Natural killer cell (primary cell): ENCODE measurements around the gene SAGE1. TPM values are rescaled to one million over a fixed set of nuclear protein-coding genes. Genes with fewer than 3 reads are reported as not detected.
"Not testable (repeated sequence)": the region's sequence is repeated elsewhere in the genome, so short reads cannot be mapped to it uniquely, and the experiment has no call there.

Experiments
- ATAC-seq, 3 donors: fragments of 150-1000 bp in 2 of 3; fragments of 200-7000 bp in 1 of 3; cut with Tn5 transposase; 1 replicate in 1 of 3; 2 replicates in 2 of 3; pipeline ENCODE4 v1.10.0; 2021; ENCODE audit warnings: mild to moderate bottlenecking in 2 of 3, moderate library complexity in 2 of 3
- DNase-seq, 2 donors: peaks; one replicate each; pipeline versions ENCODE4 v3.0.0 to v3.0.0-alpha.2; 2013 to 2021; ENCODE audit warnings: mixed read lengths in 1 of 2
- H3K27ac ChIP-seq: one replicate; pipeline ENCODE4 v1.5.1; 2013; ENCODE audit warnings: mild to moderate bottlenecking, low read length
- H3K27me3 ChIP-seq: one replicate; pipeline ENCODE4 v1.6.1; 2013; ENCODE audit warnings: low read length; ENCODE audit not compliant: control insufficient read depth, insufficient read depth
- H3K36me3 ChIP-seq: one replicate; pipeline ENCODE4 v1.6.1; 2013; ENCODE audit warnings: low read length; ENCODE audit not compliant: control insufficient read depth, insufficient read depth
- H3K4me1 ChIP-seq: one replicate; pipeline ENCODE4 v1.6.1; 2013; ENCODE audit warnings: low read length; ENCODE audit not compliant: control insufficient read depth, insufficient read depth
- H3K4me3 ChIP-seq: one replicate; pipeline ENCODE4 v1.5.1; 2013; ENCODE audit warnings: low read length
- H3K9me3 ChIP-seq: one replicate; pipeline ENCODE4 v1.6.1; 2013; ENCODE audit warnings: low read length; ENCODE audit not compliant: control insufficient read depth, insufficient read depth
- H3K27ac Mint-ChIP-seq, 2 donors: one replicate each; pipeline ENCODE4 v1.8.0; 2022; ENCODE audit warnings: mild to moderate bottlenecking in 2 of 2, mixed read lengths in 2 of 2, moderate library complexity in 1 of 2
- H3K27me3 Mint-ChIP-seq, 2 donors: one replicate each; pipeline ENCODE4 v1.8.0; 2022; ENCODE audit warnings: low read depth in 2 of 2, mixed read lengths in 2 of 2
- H3K36me3 Mint-ChIP-seq: one replicate; pipeline ENCODE4 v1.8.0; 2022; ENCODE audit warnings: mixed read lengths
- H3K4me1 Mint-ChIP-seq, 2 donors: one replicate each; pipeline ENCODE4 v1.8.0; 2022; ENCODE audit warnings: mixed read lengths in 2 of 2
- H3K4me3 Mint-ChIP-seq: one replicate; pipeline ENCODE4 v1.8.0; 2022; ENCODE audit warnings: mild to moderate bottlenecking, moderate library complexity, mixed read lengths
- H3K9me3 Mint-ChIP-seq, 2 donors: one replicate each; pipeline ENCODE4 v1.8.0; 2022; ENCODE audit warnings: mixed read lengths in 2 of 2
- WGBS: methylation state at CpG from one replicate; pipeline ENCODE4 v1.1.7; 2013; ENCODE audit warnings: missing lambda C conversion rate; ENCODE audit not compliant: insufficient coverage; 5-methylcytosine and 5-hydroxymethylcytosine counted together
- intact Hi-C: fragments of 100-400 bp; cut with micrococcal nuclease; formaldehyde crosslinking; loops from one replicate; pipeline ENCODE4 v1.14.2; 2022
- total RNA-seq, 4 donors: library from RNA; stranded (reverse); fragments of 120-200 nt in 1 of 4; gene quantifications; one replicate each; pipeline versions ENCODE4 v1.2.3 to v1.2.4, GENCODE V29; 2013 to 2022
- TF ChIP-seq, protein P1 (sequence below): fragments of 200-600 bp; IDR thresholded peaks from one replicate; pipeline ENCODE4 v1.8.0; 2022; ENCODE audit warnings: antibody characterized with exemption

Gene SAGE1
- total RNA-seq, 3 donors from 2014 or later (not counting 1 experiment from before 2014, with no cell fraction given), result not detected

DNA sequence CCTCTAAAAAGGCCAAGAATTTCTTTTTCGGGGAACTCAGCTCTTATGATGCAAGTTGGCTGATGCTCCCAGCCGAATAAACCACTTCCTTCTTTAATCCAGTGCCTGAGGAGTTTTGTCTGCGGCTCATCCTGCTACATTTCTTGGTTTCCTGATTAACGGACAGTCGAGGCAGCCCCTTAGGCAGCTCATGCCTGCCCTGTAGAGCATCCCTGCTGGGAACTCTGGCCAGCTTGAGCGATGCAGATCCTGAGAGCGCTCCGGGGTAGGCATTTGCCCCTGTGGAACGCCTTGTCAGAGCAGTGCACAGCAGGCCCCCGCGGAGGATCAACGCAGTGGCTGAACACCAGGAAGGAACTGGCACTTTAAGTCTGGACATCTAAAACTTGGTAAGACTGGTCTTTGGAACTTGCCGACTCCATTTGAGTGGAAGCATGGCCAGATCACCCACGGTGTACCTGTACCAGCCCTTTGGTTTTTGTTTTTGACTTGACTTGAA, 3.4 kb upstream of the SAGE1 start:
- Mint-ChIP-seq H3K27me3 (peaks cover 2 to 18% of the 10 kb centered on the region in 2 donors), H3K4me1 (no peaks in the 10 kb centered on the region), H3K27ac (no peak overlapping the region), H3K4me3 (no peak overlapping the region), H3K9me3 (no peaks in the 10 kb centered on the region), H3K36me3 (no peaks in the 10 kb centered on the region)
- WGBS, result 66% methylated on average over 14 of the region's 14 CpGs
- no peak overlapping the region for H3K4me3 ChIP-seq
- TF ChIP-seq, protein P1, sequence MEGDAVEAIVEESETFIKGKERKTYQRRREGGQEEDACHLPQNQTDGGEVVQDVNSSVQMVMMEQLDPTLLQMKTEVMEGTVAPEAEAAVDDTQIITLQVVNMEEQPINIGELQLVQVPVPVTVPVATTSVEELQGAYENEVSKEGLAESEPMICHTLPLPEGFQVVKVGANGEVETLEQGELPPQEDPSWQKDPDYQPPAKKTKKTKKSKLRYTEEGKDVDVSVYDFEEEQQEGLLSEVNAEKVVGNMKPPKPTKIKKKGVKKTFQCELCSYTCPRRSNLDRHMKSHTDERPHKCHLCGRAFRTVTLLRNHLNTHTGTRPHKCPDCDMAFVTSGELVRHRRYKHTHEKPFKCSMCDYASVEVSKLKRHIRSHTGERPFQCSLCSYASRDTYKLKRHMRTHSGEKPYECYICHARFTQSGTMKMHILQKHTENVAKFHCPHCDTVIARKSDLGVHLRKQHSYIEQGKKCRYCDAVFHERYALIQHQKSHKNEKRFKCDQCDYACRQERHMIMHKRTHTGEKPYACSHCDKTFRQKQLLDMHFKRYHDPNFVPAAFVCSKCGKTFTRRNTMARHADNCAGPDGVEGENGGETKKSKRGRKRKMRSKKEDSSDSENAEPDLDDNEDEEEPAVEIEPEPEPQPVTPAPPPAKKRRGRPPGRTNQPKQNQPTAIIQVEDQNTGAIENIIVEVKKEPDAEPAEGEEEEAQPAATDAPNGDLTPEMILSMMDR, result no peak
- DNase-seq, result no peak
- no peaks in the 10 kb centered on the region for H3K36me3 ChIP-seq
- H3K27ac ChIP-seq, result no peak overlapping the region
- H3K27me3 ChIP-seq, result no peaks in the 10 kb centered on the region
- intact Hi-C loops, result no loop called here
- no peaks in the 10 kb centered on the region for H3K9me3 ChIP-seq
- no peak for ATAC-seq
- no peaks in the 10 kb centered on the region for H3K4me1 ChIP-seq

DNA sequence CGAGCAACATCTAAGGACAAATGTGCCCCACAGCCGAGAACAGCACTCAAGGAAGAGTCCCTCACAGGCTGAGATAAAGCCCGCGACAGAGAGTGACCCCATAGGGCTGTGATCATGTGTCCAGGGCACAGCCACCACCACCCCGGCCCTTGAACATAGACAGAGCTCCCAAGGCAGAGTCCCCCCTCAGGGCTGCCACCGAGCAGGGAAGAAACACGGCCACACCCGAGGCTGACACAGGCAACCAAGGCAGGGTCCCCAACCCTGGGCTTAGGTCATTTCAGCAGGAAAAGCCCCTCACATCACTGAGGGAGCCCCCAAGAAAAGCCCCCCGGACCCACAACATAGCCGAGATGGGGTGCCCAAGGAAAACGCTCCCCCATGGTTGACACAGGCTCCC, 735 bp upstream of the SAGE1 start:
- no peak overlapping the region for H3K4me3 Mint-ChIP-seq
- Histone ChIP-seq H3K27ac (no peak overlapping the region), H3K9me3 (no peaks in the 10 kb centered on the region), H3K36me3 (no peaks in the 10 kb centered on the region), H3K4me3 (no peak overlapping the region), H3K27me3 (no peaks in the 10 kb centered on the region), H3K4me1 (no peaks in the 10 kb centered on the region)
- intact Hi-C loops, result no loop called here
- no peaks in the 10 kb centered on the region for H3K4me1 Mint-ChIP-seq
- no peaks in the 10 kb centered on the region for H3K36me3 Mint-ChIP-seq
- TF ChIP-seq, protein P1, result no peak
- no peaks in the 10 kb centered on the region for H3K9me3 Mint-ChIP-seq
- DNase-seq, result no peak
- H3K27ac Mint-ChIP-seq, result no peak overlapping the region
- H3K27me3 Mint-ChIP-seq, result peaks cover 2 to 18% of the 10 kb centered on the region in 2 donors
- no peak for ATAC-seq
- WGBS, result 91% methylated on average over 8 of the region's 11 CpGs

DNA sequence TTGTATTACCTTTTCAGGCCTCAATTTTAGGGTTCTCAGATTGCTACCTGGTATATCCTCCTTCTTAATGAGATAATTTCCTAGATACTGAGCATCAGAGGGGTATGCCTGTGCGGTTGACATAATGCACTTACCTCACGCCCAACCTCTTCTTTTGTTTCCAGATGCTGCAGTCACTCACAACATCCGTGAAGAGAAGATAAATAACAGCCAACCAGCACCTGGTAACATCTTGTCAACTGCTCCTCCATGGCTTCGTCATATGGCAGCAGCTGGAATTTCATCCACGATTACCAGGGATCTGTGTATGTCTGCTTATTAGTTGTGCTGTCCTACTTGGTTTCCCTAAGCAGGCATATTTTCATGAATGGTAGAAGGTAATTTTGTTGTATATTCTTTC, 16.7 kb downstream of the SAGE1 start:
- DNase-seq (no peak), ATAC-seq (no peak)
- H3K27ac Mint-ChIP-seq, result no peak overlapping the region
- 94% methylated on average over 5 of the region's 5 CpGs for WGBS
- H3K27ac ChIP-seq, result no peak overlapping the region
- intact Hi-C loops, result no loop called here
- H3K4me3 ChIP-seq, result no peak overlapping the region
- H3K4me3 Mint-ChIP-seq, result no peak overlapping the region
- no peaks in the 10 kb centered on the region for H3K9me3 ChIP-seq
- H3K27me3 ChIP-seq, result no peaks in the 10 kb centered on the region
- no peaks in the 10 kb centered on the region for H3K9me3 Mint-ChIP-seq
- no peaks in the 10 kb centered on the region for H3K4me1 ChIP-seq
- H3K36me3 ChIP-seq, result no peaks in the 10 kb centered on the region
- TF ChIP-seq, protein P1, result no peak
- H3K27me3 Mint-ChIP-seq, result peaks cover 0 to 18% of the 10 kb centered on the region in 2 donors
- no peaks in the 10 kb centered on the region for H3K36me3 Mint-ChIP-seq
- no peaks in the 10 kb centered on the region for H3K4me1 Mint-ChIP-seq

DNA sequence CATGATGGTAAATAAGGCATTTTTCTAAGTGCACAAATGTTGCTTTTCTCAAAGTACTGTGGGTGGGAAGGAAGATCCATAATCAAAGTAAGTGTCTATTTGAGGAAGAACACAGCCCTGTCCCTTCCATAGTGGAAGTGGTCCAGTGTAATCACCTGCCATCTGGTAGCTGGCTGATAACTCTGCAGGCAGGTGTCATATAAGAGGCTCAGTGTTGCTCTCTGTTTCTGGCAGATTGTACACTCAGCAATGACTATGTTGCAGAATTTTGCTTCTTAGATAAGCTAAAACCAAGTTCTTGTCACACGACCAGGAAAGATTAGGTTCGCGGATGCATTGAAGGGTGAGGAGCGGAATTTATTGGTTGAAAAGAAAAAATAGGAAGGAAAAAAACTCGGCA, 20.9 kb downstream of the SAGE1 start:
- Histone ChIP-seq H3K4me3 (no peak overlapping the region), H3K9me3 (no peaks in the 10 kb centered on the region), H3K4me1 (no peaks in the 10 kb centered on the region), H3K27ac (no peak overlapping the region), H3K27me3 (no peaks in the 10 kb centered on the region), H3K36me3 (no peaks in the 10 kb centered on the region)
- H3K27me3 Mint-ChIP-seq, result peaks cover 0 to 11% of the 10 kb centered on the region in 2 donors
- H3K4me3 Mint-ChIP-seq, result no peak overlapping the region
- ATAC-seq, result no peak
- H3K27ac Mint-ChIP-seq, result no peak overlapping the region
- no peaks in the 10 kb centered on the region for H3K36me3 Mint-ChIP-seq
- no peak for DNase-seq
- H3K4me1 Mint-ChIP-seq, result no peaks in the 10 kb centered on the region
- no peaks in the 10 kb centered on the region for H3K9me3 Mint-ChIP-seq
- intact Hi-C loops, result no loop called here
- WGBS, result no CpG with 5 or more reads among the region's 5 CpGs
- TF ChIP-seq, protein P1, result no peak

DNA sequence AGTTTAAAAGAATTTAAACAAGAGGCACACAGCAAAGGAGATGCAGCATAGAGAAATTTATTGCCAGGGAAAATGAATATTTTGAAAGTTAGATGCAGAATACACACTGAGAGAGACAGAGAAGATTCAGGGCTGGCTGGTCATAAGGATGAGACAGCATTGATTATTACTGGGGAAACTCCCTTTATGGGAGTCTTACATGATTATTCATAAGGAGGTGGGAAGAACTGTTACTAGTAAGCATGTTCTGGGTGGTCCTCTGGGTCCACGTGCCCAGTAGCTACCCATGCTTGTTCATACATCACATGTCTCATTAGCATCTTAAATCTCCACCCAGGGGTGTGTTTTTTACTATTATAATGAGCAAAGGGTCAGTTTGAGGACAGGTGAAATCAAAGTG, 27.0 kb downstream of the SAGE1 start:
- H3K36me3 Mint-ChIP-seq, H3K4me3 Mint-ChIP-seq, H3K27ac Mint-ChIP-seq, H3K9me3 ChIP-seq, H3K4me1 ChIP-seq, ATAC-seq, H3K4me3 ChIP-seq, H3K4me1 Mint-ChIP-seq, intact Hi-C loops, H3K36me3 ChIP-seq, H3K27me3 ChIP-seq, H3K27ac ChIP-seq, H3K9me3 Mint-ChIP-seq, DNase-seq: not testable (repeated sequence)
- WGBS, result no CpG with 5 or more reads among the region's 1 CpG
- H3K27me3 Mint-ChIP-seq, result peaks cover 0 to 19% of the 10 kb centered on the region in 2 donors
